Measurements from ENCODE around the gene XXYLT1. TPM values are rescaled to one million over a fixed set of nuclear protein-coding genes. Genes with fewer than 3 reads are reported as not detected.

XXYLT1 gene
- total and polyA plus RNA-seq, 10 donors = 2.7 to 22.3 (median 9.5) TPM

DNA sequence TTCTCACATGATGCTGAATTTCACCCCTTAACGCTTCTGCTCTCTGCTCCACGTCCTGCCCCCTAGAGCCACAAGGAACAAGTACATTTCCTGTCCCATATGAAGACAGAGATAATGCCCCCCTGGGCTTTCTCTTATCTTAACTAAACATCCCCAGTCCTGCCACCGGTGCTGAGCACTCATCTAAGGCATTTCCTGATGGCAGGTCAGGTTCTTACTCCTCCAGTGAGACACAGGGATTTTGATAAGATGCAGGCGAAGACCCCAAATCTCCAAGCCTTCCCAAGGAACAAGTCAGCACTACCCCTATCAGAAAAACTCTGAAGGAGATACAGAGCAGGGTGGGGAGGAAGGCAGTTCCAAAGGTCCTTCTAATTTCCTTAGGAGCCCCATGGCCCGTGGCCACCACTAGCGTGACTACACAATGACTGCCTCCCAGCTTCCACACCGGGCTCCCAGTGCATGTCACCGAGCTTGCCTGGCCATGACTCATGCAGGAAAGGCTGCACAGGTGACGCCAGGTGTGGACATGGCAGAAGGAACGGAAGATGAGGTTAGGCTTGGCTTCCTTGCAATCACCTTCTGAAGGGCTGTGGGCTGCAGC is 152.9 kb downstream of the XXYLT1 start:
- no peaks in the 10 kb centered on the region for H3K36me3 ChIP-seq
- intact Hi-C loops (cut with DNase I; ENCODE audit: low total_unique reads) = no loop called here
- peaks cover 0 to 31% (median 13%) of the 10 kb centered on the region in 6 donors for H3K4me1 ChIP-seq
- H3K27me3 ChIP-seq (replicated peaks in 1 of 7) = no peaks in the 10 kb centered on the region
- no peak for DNase-seq
- no peaks in the 10 kb centered on the region for H3K9me3 ChIP-seq
- no peak overlapping the region for H3K4me3 ChIP-seq
- no peak overlapping the region for H3K27ac ChIP-seq
- TF ChIP-seq POLR2AphosphoS5 (IDR thresholded peaks at IDR 0.05) = no peak
- peak in 4 of 11 experiments; percentile 4 to 25 (median 18) for TF ChIP-seq CTCF (IDR thresholded peaks at IDR 0.05 in 8 of 11, conservative IDR thresholded peaks at IDR 0.05 in 3 of 11)
- WGBS, 5 donors = 24 to 46% (median 36%) methylated on average over 5 to 10 of the region's 10 CpGs

DNA sequence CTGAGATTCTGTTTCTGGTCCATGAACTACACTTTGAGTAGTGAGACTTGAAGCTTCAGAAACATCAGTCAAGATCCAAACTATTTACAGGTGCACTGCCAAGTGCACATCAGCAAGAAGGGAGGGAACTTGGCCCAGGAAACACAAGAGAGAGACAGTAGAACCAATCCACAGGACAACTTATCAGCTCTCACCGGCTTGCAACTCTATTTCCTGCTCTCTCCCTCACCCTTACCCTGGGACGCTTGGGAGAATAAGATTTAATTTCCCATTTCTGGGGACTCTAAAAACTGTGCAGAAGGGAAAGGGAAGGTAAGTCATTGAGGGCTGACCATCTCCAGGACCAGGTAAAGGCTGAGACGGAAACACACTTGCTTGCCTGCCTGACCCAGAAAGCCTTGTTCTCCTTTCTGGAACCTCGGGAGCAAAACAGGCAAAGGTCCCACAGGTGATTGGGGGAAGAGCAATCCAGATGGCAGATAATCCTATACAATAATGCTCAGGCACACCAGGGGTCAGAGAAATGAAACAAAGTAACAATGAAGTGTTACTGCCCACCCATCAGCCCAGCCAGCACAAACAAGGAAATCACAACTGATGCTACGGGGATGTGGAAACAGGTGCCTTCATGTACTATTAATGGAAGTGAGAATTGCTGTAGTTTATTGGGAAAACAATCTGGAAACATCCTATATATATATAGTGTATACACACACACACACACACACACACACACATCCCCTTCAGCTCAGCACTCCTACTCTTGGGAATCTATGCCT is 154.4 kb downstream of the XXYLT1 start:
- Histone ChIP-seq H3K36me3 (no peaks in the 10 kb centered on the region), H3K9me3 (no peaks in the 10 kb centered on the region), H3K27me3 (replicated peaks in 1 of 7) (no peaks in the 10 kb centered on the region), H3K4me1 (peaks cover 0 to 31% (median 13%) of the 10 kb centered on the region in 6 donors), H3K4me3 (no peak overlapping the region), H3K27ac (no peak overlapping the region)
- intact Hi-C loops (cut with DNase I; ENCODE audit: low total_unique reads) = no loop called here
- no peak for DNase-seq
- no peak for TF ChIP-seq CTCF (IDR thresholded peaks at IDR 0.05 in 8 of 11, conservative IDR thresholded peaks at IDR 0.05 in 3 of 11)
- no peak for TF ChIP-seq POLR2A (IDR thresholded peaks at IDR 0.05)
- no peak for TF ChIP-seq POLR2AphosphoS5 (IDR thresholded peaks at IDR 0.05)
- 48 to 70% (median 58%) methylated on average over 5 of the region's 5 CpGs for WGBS, 5 donors

- DNase-seq = peak; percentile 71
- intact Hi-C loops (cut with DNase I; ENCODE audit: low total_unique reads) = no loop called here
- WGBS, 5 donors = 82 to 90% (median 86%) methylated on average over 24 of the region's 24 CpGs
Observed at GRCh38 chr3:195115600-195116406, 155.2 kb downstream of the XXYLT1 start.

More at GRCh38 chr3:195115600-195116406, 155.2 kb downstream of the XXYLT1 start:
- no peak for TF ChIP-seq POLR2A (IDR thresholded peaks at IDR 0.05)
- TF ChIP-seq POLR2AphosphoS5 (IDR thresholded peaks at IDR 0.05) = no peak
- TF ChIP-seq CTCF (IDR thresholded peaks at IDR 0.05 in 8 of 11, conservative IDR thresholded peaks at IDR 0.05 in 3 of 11) = no peak
- Histone ChIP-seq H3K27me3 (replicated peaks in 1 of 7) (no peaks in the 10 kb centered on the region), H3K4me3 (no peak overlapping the region), H3K9me3 (no peaks in the 10 kb centered on the region), H3K36me3 (no peaks in the 10 kb centered on the region), H3K4me1 (peaks cover 0 to 35% (median 13%) of the 10 kb centered on the region in 6 donors), H3K27ac (no peak overlapping the region)

All from spleen (tissue), 11 donors.